K562 (cell line): Measurements from ENCODE around the gene RASGEF1C.

Experiments used
- CCAR2 ChIP-seq: fragments of 200-400 bp; formaldehyde crosslinking; IDR thresholded peaks from 2 replicates; pipeline ENCODE4 v1.6.1; 2017; ENCODE audit warnings: mild to moderate bottlenecking, low read depth, low read length
- DEAF1 ChIP-seq: fragments of 450-650 bp; formaldehyde crosslinking; IDR thresholded peaks from 2 replicates; pipeline ENCODE4 v1.4.0; 2020; ENCODE audit warnings: mild to moderate bottlenecking, moderate library complexity

- no peak for TF ChIP-seq CCAR2
- no peak for TF ChIP-seq DEAF1 (CRISPR knock-in tag)
Measured at GRCh38 chr5:180251141-180251540, 42.1 kb upstream of the RASGEF1C start.
